ENCODE results near the gene PTPRN.

GRCh38 chr2:219297766-219298456, 11.3 kb downstream of the PTPRN start:
- TF ChIP-seq CTCF (IDR thresholded peaks at IDR 0.05) (no peak), ZFX (IDR thresholded peaks at IDR 0.05; ENCODE audit: borderline replicate concordance) (no peak)
